K562 (cell line): ENCODE data around the gene PIK3R2. TPM values are rescaled to one million over a fixed set of nuclear protein-coding genes. Genes with fewer than 3 reads are reported as not detected.

ENCODE experiments used
- HDAC8 ChIP-seq: fragments of 450-650 bp; IDR thresholded peaks from 2 replicates; pipeline ENCODE4 v1.6.1; 2016; ENCODE audit warnings: mild to moderate bottlenecking, missing genetic modification characterization, moderate library complexity, missing compliant biosample characterization
- KDM1A ChIP-seq, 2 experiments: fragments of 450-650 bp; IDR thresholded peaks; 2 replicates each; pipeline ENCODE4 v1.6.1; 2016; ENCODE audit warnings: mild to moderate bottlenecking in 2 of 2
- NONO ChIP-seq, 2 experiments: fragments of 200-400 bp in 1 of 2; fragments of 450-650 bp in 1 of 2; formaldehyde crosslinking in 1 of 2; IDR thresholded peaks; 2 replicates each; pipeline ENCODE4 v1.6.1; 2017; ENCODE audit warnings: low read depth in 2 of 2, mild to moderate bottlenecking in 2 of 2, moderate library complexity in 2 of 2, low read length in 1 of 2
- NRF1 ChIP-seq, 2 experiments: fragments of 450-650 bp; IDR thresholded peaks in 1 of 2; conservative IDR thresholded peaks in 1 of 2; 2 replicates each; pipeline ENCODE4 v1.6.1; 2014; ENCODE audit warnings: mild to moderate bottlenecking in 2 of 2
- ZKSCAN3 ChIP-seq: fragments of 250-450 bp; sonication (Bioruptor Pico); IDR thresholded peaks from 2 replicates; pipeline ENCODE4 v1.4.0; 2020
- polyA plus RNA-seq, 8 experiments: library from polyadenylated mRNA; depleted of rRNA in 4 of 8; stranded (reverse) in 5 of 8; unstranded in 3 of 8; fragments of >200 nt; fragmentation: Nextera tagmentation in 2 of 8; fragmentation: Illumina TruSeq in 1 of 8; extraction: Ambion mirVana in 2 of 8; extraction: Trizol in 1 of 8; gene quantifications; 2 replicates each; pipeline versions ENCODE4 v1.2.1 to v1.2.3, GENCODE V29; 2011 to 2014; ENCODE audit warnings: inconsistent platforms in 1 of 8, missing spikeins in 1 of 8
- total RNA-seq, 7 experiments: library from RNA; depleted of rRNA in 6 of 7; stranded (reverse); fragments of >200 nt in 6 of 7; fragmentation: Illumina TruSeq in 2 of 7; extraction: Trizol in 2 of 7; gene quantifications; 2 replicates each; pipeline versions ENCODE4 v1.2.1 to v1.2.3, GENCODE V29; 2011 to 2021; ENCODE audit warnings: low replicate concordance in 1 of 7
- TF ChIP-seq, protein P1 (sequence below): fragments of 250-450 bp; sonication (Bioruptor Pico); IDR thresholded peaks from 2 replicates; pipeline ENCODE4 v1.9.0; 2021; ENCODE audit warnings: mild to moderate bottlenecking, inconsistent platforms
- TF ChIP-seq, protein P2 (sequence below): sonication (generic); IDR thresholded peaks from 2 replicates; pipeline ENCODE4 v1.6.1; 2016
- TF ChIP-seq, protein P3 (sequence below): fragments of 250-450 bp; sonication (Bioruptor Pico); IDR thresholded peaks from 2 replicates; pipeline ENCODE4 v1.6.1; 2021; ENCODE audit warnings: mild to moderate bottlenecking
- TF ChIP-seq, protein P4 (sequence below): fragments of 250-450 bp; sonication (Bioruptor Pico); IDR thresholded peaks from 2 replicates; pipeline ENCODE4 v1.4.0; 2020

Gene PIK3R2
- total and polyA plus RNA-seq, 9 of the 15 experiments (the other 6 are each of a cell fraction or from before 2014, with no cell fraction given) = 0.39 to 37.9 (median 5.3) TPM

DNA sequence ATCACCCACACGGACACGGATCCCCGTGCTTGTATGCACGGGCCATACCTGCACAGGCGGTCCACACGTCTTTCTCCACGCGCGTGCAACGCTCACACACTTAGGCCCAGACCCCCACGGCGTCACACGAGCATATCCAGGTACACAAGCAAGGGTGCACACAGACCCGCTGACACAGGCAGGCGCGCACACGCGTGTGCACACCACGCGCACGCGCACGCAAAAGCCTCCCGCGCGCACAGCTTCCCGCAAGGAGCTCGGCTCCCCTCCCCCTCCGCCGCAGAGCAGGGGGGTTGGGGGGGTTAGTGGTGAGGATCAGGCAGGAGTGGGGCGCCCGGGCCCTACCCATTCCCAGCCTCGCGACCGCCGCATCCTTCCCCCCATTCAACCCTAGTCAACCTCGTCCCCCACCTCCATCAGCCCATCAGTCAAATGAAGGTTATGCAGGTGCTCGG, 50.5 kb downstream of the PIK3R2 start (continued):
- TF ChIP-seq, protein P1, sequence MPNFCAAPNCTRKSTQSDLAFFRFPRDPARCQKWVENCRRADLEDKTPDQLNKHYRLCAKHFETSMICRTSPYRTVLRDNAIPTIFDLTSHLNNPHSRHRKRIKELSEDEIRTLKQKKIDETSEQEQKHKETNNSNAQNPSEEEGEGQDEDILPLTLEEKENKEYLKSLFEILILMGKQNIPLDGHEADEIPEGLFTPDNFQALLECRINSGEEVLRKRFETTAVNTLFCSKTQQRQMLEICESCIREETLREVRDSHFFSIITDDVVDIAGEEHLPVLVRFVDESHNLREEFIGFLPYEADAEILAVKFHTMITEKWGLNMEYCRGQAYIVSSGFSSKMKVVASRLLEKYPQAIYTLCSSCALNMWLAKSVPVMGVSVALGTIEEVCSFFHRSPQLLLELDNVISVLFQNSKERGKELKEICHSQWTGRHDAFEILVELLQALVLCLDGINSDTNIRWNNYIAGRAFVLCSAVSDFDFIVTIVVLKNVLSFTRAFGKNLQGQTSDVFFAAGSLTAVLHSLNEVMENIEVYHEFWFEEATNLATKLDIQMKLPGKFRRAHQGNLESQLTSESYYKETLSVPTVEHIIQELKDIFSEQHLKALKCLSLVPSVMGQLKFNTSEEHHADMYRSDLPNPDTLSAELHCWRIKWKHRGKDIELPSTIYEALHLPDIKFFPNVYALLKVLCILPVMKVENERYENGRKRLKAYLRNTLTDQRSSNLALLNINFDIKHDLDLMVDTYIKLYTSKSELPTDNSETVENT = peak; percentile 15; the same call in 1 of the 2 replicates
- TF ChIP-seq NRF1 (conservative IDR thresholded peaks at IDR 0.05 in 1 of 2, IDR thresholded peaks at IDR 0.05 in 1 of 2) = peak; percentile 84 to 87
- TF ChIP-seq, protein P2, sequence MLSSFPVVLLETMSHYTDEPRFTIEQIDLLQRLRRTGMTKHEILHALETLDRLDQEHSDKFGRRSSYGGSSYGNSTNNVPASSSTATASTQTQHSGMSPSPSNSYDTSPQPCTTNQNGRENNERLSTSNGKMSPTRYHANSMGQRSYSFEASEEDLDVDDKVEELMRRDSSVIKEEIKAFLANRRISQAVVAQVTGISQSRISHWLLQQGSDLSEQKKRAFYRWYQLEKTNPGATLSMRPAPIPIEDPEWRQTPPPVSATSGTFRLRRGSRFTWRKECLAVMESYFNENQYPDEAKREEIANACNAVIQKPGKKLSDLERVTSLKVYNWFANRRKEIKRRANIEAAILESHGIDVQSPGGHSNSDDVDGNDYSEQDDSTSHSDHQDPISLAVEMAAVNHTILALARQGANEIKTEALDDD = no peak
- TF ChIP-seq HDAC8 (tag) = 0 out of 2 replicates have a peak, but pooled peaks have one; percentile 38
- TF ChIP-seq NONO (IDR thresholded peaks at IDR 0.05; ENCODE audit: low read depth in 2 of 2, low read length in 1 of 2) = 0 out of 4 replicates have a peak, but pooled peaks of 1 of the 2 experiments have one; percentile 11
- TF ChIP-seq, protein P3, sequence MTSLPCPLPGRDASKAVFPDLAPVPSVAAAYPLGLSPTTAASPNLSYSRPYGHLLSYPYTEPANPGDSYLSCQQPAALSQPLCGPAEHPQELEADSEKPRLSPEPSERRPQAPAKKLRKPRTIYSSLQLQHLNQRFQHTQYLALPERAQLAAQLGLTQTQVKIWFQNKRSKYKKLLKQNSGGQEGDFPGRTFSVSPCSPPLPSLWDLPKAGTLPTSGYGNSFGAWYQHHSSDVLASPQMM (CRISPR knock-in tag) = no peak
- no peak for TF ChIP-seq ZKSCAN3 (CRISPR knock-in tag)
- TF ChIP-seq KDM1A (IDR thresholded peaks at IDR 0.05) = peak in 1 of 2 experiments; percentile 98; a peak in 2 of 4 replicates
- TF ChIP-seq, protein P4, sequence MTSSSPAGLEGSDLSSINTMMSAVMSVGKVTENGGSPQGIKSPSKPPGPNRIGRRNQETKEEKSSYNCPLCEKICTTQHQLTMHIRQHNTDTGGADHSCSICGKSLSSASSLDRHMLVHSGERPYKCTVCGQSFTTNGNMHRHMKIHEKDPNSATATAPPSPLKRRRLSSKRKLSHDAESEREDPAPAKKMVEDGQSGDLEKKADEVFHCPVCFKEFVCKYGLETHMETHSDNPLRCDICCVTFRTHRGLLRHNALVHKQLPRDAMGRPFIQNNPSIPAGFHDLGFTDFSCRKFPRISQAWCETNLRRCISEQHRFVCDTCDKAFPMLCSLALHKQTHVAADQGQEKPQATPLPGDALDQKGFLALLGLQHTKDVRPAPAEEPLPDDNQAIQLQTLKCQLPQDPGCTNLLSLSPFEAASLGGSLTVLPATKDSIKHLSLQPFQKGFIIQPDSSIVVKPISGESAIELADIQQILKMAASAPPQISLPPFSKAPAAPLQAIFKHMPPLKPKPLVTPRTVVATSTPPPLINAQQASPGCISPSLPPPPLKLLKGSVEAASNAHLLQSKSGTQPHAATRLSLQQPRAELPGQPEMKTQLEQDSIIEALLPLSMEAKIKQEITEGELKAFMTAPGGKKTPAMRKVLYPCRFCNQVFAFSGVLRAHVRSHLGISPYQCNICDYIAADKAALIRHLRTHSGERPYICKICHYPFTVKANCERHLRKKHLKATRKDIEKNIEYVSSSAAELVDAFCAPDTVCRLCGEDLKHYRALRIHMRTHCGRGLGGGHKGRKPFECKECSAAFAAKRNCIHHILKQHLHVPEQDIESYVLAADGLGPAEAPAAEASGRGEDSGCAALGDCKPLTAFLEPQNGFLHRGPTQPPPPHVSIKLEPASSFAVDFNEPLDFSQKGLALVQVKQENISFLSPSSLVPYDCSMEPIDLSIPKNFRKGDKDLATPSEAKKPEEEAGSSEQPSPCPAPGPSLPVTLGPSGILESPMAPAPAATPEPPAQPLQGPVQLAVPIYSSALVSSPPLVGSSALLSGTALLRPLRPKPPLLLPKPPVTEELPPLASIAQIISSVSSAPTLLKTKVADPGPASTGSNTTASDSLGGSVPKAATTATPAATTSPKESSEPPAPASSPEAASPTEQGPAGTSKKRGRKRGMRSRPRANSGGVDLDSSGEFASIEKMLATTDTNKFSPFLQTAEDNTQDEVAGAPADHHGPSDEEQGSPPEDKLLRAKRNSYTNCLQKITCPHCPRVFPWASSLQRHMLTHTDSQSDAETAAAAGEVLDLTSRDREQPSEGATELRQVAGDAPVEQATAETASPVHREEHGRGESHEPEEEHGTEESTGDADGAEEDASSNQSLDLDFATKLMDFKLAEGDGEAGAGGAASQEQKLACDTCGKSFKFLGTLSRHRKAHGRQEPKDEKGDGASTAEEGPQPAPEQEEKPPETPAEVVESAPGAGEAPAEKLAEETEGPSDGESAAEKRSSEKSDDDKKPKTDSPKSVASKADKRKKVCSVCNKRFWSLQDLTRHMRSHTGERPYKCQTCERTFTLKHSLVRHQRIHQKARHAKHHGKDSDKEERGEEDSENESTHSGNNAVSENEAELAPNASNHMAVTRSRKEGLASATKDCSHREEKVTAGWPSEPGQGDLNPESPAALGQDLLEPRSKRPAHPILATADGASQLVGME (CRISPR knock-in tag) = 0 out of 2 replicates have a peak, but pooled peaks have one; percentile 38
